GM18861 (cell line): ENCODE results near the gene TLN1.

Source experiments
- ATAC-seq: cut with Tn5 transposase; IDR thresholded peaks from one replicate; pipeline ENCODE4 v1.9.1; 2021; ENCODE audit not compliant: unreplicated experiment

The TLN1 gene

GRCh38 chr9:35711501-35712428, 20.2 kb downstream of the TLN1 start:
- ATAC-seq, result no peak

GRCh38 chr9:35710818-35711500, 21.0 kb downstream of the TLN1 start:
- ATAC-seq, result no peak

GRCh38 chr9:35708146-35708545, 23.8 kb downstream of the TLN1 start:
- no peak for ATAC-seq

- ATAC-seq, result no peak
Observed at GRCh38 chr9:35706951-35707350, 25.0 kb downstream of the TLN1 start.

GRCh38 chr9:35705836-35706430, 26.1 kb downstream of the TLN1 start:
- ATAC-seq, result no peak

- no peak for ATAC-seq
Observed at GRCh38 chr9:35705372-35705771, 26.6 kb downstream of the TLN1 start.

- no peak for ATAC-seq
Observed at GRCh38 chr9:35703906-35704672, 27.9 kb downstream of the TLN1 start.

- no peak for ATAC-seq
Observed at GRCh38 chr9:35702696-35703095, 29.3 kb downstream of the TLN1 start.

- ATAC-seq, result no peak
Observed at GRCh38 chr9:35700942-35701341, 31.1 kb downstream of the TLN1 start.

- no peak for ATAC-seq
Observed at GRCh38 chr9:35700031-35700430, 32.0 kb downstream of the TLN1 start.

- ATAC-seq, result no peak
Observed at GRCh38 chr9:35698231-35698630, 33.8 kb downstream of the TLN1 start.

- no peak for ATAC-seq
Observed at GRCh38 chr9:35697486-35697885, 34.5 kb downstream of the TLN1 start.

- peak; percentile 84 for ATAC-seq
Observed at GRCh38 chr9:35696520-35697215, 35.3 kb downstream of the TLN1 start.

GRCh38 chr9:35695943-35696401, 36.0 kb downstream of the TLN1 start:
- ATAC-seq, result no peak

- no peak for ATAC-seq
Observed at GRCh38 chr9:35691757-35692301, 40.2 kb downstream of the TLN1 start.

- ATAC-seq, result no peak
Observed at GRCh38 chr9:35691334-35691650, 40.7 kb downstream of the TLN1 start.

- no peak for ATAC-seq
Observed at GRCh38 chr9:35690614-35691333, 41.2 kb downstream of the TLN1 start.

- ATAC-seq, result no peak
Observed at GRCh38 chr9:35690294-35690613, 41.7 kb downstream of the TLN1 start.

GRCh38 chr9:35689542-35690293, 42.3 kb downstream of the TLN1 start, which contains the start of gene TPM2:
Gene TPM2 (minus strand): TSS chr9:35689925. CDS start chr9:35689817, 108 bp downstream.
- no peak for ATAC-seq
